ENCODE measurements around the gene ACTL10. TPM values are rescaled to one million over a fixed set of nuclear protein-coding genes. Genes with fewer than 3 reads are reported as not detected.

The ACTL10 gene
- total RNA-seq, 4 donors from 2014 or later: 2.1 to 10.2 (median 3.7) TPM

DNA sequence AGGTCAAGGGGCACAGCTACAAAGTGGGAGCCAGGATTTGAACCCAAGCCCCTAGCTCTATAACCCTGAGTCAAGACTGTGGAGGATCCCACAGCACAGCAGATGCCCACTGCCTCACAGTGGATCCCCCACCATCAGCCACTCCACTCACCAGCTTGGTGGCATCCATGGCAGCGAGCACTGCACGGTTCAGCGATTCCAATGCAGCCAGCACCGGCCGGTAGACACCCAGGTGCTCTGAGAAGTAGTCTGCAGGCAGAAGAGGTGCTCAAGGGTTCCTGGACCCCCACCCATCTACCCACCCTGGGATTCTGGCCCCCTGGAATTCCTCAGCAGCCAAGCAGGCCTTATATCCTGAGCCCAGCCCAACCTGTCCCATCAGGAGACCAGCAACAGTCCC is 2.5 kb downstream of the ACTL10 start:
- DNase-seq (ENCODE audit: low spot score in 2 of 2): no peak
- no peak for TF ChIP-seq POLR2A (IDR thresholded peaks at IDR 0.05)
- TF ChIP-seq, protein P1, sequence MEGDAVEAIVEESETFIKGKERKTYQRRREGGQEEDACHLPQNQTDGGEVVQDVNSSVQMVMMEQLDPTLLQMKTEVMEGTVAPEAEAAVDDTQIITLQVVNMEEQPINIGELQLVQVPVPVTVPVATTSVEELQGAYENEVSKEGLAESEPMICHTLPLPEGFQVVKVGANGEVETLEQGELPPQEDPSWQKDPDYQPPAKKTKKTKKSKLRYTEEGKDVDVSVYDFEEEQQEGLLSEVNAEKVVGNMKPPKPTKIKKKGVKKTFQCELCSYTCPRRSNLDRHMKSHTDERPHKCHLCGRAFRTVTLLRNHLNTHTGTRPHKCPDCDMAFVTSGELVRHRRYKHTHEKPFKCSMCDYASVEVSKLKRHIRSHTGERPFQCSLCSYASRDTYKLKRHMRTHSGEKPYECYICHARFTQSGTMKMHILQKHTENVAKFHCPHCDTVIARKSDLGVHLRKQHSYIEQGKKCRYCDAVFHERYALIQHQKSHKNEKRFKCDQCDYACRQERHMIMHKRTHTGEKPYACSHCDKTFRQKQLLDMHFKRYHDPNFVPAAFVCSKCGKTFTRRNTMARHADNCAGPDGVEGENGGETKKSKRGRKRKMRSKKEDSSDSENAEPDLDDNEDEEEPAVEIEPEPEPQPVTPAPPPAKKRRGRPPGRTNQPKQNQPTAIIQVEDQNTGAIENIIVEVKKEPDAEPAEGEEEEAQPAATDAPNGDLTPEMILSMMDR (IDR thresholded peaks at IDR 0.05): no peak
- no peak overlapping the region for H3K4me3 ChIP-seq (ENCODE audit: low read depth, poor library complexity, severe bottlenecking)
- intact Hi-C loops (cut with DNase I; ENCODE audit: low total_unique reads): no loop called here
- 97% methylated on average over 5 of the region's 5 CpGs; no CpG with 5 or more reads in 1 of the 2 donors for WGBS, 2 donors

DNA sequence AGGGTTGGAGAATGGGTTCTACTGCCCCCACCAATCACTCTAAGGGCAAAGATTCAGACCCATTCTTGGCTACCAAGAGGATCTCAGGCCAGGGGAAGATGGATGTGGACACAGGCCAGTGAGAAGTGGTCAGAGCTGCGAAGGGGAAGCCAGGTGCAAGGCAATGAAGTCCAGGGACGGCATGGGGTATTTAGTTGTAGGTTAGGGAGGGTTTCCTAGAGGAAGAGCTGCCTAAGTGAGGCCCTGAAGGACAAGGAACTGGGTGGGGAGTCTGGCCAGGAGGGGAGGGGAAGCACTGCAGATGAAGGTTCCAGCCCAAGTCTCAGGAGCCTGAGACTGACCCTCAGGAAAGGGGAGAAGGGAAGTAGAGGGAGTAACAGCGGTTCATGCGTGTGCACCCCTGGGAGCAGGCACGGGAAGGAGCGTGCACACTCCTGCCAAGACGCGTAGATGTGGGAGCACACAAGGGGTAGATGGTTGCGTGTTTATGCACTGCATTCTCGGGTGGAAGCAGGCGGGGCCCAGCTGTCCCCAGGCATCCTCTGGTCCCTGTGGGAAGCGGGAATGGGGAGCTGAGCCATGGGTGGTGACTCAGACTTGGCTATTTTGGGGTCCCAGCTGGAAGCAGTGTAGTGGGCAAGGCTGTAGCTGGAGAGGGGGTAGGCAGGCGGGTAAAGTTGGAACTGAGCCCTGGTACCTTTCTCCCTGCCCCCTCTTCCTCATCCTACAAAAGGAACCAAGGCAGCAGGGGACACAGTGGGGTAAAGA is 3.3 kb downstream of the ACTL10 start:
- 66 to 69% methylated on average over 13 of the region's 13 CpGs for WGBS, 2 donors
- no peak overlapping the region for H3K4me3 ChIP-seq (ENCODE audit: low read depth, poor library complexity, severe bottlenecking)
- no peak for DNase-seq (ENCODE audit: low spot score in 2 of 2)
- intact Hi-C loops (cut with DNase I; ENCODE audit: low total_unique reads): no loop called here
- TF ChIP-seq, protein P1 (IDR thresholded peaks at IDR 0.05): no peak
- TF ChIP-seq POLR2A (IDR thresholded peaks at IDR 0.05): no peak

DNA sequence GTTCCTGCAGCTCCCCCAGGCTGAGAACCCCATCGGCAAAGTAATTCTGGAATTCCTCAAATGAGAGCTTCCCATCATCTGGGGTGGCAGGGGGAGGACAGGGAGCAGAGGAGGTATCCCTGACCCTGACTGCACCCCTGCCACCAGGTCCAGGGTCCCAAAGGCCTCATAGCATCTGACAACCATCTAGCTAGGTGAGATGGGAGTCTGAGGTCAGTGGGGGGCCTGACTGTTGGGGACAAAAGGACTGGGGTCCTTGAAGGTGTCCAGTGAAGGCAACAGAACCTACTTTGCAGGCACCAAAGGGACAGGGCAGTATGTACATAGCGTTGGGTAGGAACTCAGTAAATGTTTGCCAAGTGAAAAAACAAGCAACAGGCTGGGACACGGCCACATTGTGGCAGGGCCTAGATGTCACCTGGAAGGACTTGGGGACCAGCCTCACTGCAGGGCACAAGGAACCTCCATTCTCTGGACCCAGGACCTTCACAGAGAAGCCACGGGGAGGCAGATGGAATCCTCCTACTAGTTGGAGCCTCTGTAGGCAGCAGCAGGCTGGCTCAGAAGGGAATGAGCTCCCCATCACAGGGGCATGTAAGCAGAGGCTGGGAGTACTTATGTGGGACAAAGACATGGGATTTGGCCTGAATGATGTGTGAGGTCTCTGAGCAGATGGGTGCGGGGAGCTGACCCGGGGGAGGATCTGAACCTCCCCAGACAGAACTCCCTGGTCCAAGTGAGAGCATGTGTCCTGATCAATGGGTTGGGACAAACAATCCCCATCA is 4.2 kb downstream of the ACTL10 start:
- 82 to 88% methylated on average over 6 of the region's 6 CpGs for WGBS, 2 donors
- TF ChIP-seq POLR2A (IDR thresholded peaks at IDR 0.05): no peak
- TF ChIP-seq, protein P1 (IDR thresholded peaks at IDR 0.05): no peak
- no peak for DNase-seq (ENCODE audit: low spot score in 2 of 2)
- H3K4me3 ChIP-seq (ENCODE audit: low read depth, poor library complexity, severe bottlenecking): no peak overlapping the region
- intact Hi-C loops (cut with DNase I; ENCODE audit: low total_unique reads): no loop called here

DNA sequence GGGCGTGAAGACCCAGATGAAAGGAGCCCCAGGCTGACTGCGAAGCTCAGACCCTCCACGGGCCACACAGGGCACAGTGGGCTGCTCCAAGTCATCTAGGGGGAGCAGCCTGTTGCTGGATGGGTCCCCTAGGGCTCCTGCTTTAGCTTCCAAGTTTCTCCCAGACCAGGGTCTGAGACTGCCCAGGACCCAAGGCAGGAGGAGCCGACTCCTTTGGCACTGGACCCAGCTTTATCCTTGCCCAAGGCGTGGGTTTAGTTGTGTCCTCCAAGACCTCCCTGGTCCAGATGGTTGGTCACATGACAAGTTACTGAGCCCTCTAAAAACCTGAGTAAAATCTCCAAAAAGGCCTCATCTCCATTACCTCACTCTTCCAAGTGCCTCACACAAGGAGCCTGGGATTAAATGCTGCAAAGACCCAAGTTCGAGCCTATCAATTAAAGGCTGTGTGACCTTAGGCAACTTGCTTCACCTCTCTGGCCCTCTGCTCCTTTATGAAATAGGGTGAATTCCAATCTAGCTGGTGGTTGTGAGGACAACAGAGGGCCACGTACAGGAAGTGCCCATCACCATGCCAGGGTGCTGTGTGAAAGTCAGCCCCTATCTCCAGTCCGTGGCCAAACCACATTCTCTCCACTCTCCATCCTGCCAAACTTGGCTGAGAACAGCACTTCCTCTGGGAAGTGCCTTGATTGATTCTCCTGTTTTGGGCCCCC is 5.0 kb downstream of the ACTL10 start:
- no peak for DNase-seq (ENCODE audit: low spot score in 2 of 2)
- WGBS, 2 donors: 77 to 79% methylated on average over 8 of the region's 8 CpGs
- no peak overlapping the region for H3K4me3 ChIP-seq (ENCODE audit: low read depth, poor library complexity, severe bottlenecking)
- no peak for TF ChIP-seq POLR2A (IDR thresholded peaks at IDR 0.05)
- TF ChIP-seq, protein P1 (IDR thresholded peaks at IDR 0.05): no peak
- intact Hi-C loops (cut with DNase I; ENCODE audit: low total_unique reads): no loop called here

DNA sequence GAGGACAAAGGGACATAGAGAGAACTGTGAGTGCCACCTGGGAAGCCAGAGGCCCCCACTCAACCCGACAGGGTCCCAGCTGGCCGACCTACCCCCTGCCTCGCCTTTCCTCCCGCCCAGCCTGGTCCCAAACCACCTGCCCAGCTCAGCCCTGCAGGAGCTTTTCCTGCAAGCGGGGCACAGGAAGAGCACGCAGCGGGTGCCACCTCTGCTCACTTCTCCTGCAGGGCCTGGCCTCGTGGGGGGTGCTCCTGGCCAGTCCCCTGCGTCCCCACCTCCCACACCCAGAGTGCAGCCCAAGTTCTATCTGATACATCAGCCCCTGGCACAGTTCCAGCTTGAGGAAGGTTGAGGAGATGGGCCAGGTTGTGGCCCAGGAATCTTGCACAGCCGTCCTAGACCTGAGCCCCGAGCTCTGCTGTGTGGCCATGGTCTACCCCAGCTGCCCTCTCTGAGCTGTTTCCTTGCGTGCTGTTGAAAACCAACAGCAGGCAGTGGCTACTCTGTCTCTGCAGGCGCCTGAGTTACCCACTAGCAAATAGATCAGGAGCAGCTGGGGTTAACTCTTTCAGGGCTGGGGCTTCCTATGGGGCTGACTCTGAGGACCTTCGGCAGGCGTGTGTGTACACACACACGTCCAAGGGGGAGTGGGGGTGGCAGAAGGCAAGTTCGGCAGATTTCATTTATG is 5.8 kb downstream of the ACTL10 start:
- intact Hi-C loops (cut with DNase I; ENCODE audit: low total_unique reads): no loop called here
- H3K4me3 ChIP-seq (ENCODE audit: low read depth, poor library complexity, severe bottlenecking): no peak overlapping the region
- TF ChIP-seq, protein P1 (IDR thresholded peaks at IDR 0.05): no peak
- no peak for TF ChIP-seq POLR2A (IDR thresholded peaks at IDR 0.05)
- WGBS, 2 donors: 61 to 72% methylated on average over 17 of the region's 17 CpGs
- no peak for DNase-seq (ENCODE audit: low spot score in 2 of 2)
